NCI-H2107 (cell line): Measurements from ENCODE around the gene LRRC4C.

Source experiments
- DNase-seq: peaks from one replicate; lab custom pipeline; 2025; lab: John Stamatoyannopoulos, UW

Gene LRRC4C

DNA sequence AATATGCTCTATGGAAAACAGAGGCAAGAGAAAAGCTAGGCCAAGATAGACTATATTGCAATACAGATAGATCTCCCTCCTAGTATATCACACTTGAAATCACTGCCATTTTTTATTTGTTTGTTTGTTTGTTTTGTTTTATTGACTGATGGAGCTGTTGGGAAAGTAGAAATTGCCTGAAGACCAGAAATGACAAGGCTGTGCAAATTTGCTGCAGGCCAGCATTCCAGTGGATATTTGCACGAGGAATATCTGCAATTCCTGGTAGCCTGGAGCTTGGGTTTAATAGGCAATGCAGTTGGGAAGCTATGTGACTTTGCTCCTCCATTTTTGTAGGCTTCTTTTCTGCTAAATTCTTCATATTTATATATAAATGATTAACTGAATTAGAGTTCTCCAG, 991.7 kb downstream of the LRRC4C start:
- DNase-seq: no peak

- DNase-seq: no peak
These were observed 1014.1 kb downstream of the LRRC4C start for GRCh38 chr11:40445391-40445790.

DNA sequence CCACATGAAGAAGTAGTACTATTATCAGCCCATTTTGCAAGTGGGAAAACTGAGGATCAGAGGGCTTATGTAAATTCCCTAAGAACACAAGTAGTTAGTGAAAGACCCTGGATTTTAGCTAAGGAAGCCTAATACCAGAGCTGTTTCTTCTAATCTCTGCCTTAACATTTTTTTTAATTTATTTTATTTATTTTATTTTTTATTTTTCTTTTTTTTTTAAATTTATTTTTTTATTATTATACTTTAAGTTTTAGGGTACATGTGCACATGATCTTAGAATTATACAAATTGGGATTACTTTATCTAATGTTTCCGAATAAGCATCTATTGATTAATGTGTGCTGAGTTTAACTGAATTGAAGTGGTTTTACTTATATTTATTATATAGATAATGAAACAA, 1015.3 kb downstream of the LRRC4C start:
- no peak for DNase-seq

DNA sequence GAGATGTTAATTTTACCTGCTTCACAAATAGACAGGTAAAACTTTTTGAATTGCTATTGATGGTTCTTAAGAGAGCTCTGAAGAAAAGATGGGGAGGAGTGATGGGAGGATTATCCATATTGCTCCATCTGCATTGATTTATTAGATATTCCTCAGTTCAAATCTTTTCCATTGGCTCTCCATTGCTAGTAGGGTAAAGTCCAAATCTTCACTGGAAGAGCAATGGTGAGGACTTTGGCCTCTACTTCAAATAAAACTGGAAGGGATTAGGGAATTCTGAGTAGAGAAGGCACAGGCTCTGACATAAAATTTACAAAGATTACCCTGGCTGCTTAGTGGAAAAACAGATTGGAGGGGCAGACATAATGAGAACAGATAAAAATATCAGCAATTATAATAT, 1024.1 kb downstream of the LRRC4C start:
- DNase-seq: no peak

- DNase-seq: no peak
These were observed 1024.5 kb downstream of the LRRC4C start for GRCh38 chr11:40434926-40435325.

- DNase-seq: no peak
These were observed 1027.1 kb downstream of the LRRC4C start for GRCh38 chr11:40432358-40432757.

DNA sequence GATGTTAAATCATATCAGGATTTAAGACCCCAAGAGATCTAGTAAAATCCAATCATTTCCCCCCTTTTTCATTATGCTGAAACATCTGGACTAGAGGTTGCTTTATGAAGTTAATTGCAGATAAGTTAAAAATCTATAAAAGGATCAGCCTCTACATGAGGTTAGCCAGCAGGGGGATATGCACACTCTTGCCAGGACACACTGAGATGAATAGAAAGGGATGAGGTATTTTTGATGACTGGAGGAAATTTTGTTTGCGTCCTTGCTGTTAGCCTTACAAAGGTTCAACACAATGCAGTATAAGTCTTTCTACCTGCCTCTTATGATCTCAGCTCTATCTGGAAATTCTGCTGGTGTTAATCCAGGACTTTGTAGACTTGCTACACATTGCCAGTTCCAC, 1034.3 kb downstream of the LRRC4C start:
- DNase-seq: no peak

- DNase-seq: no peak
These were observed 1038.1 kb downstream of the LRRC4C start for GRCh38 chr11:40421208-40421981.

DNA sequence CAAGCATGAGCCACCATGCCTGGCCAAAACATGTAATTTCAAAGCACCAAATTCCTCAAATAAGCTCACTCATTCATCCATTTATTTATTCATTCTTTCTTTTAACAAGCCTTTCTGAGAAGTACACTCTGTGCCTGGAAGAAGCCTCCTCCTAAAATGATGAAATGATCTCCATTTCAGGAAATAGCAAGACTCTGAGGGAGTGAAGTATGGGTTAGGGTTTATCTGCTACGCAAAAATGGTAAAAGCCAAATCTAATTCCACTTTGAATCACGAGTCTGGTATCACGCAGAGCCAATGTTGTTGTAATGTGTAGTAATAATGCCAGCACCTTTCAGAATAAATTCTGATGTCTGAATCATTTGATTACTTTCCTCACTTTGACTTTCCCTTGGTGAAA, 1041.8 kb downstream of the LRRC4C start:
- DNase-seq: no peak

GRCh38 chr11:40407355-40407754, 1052.1 kb downstream of the LRRC4C start:
- no peak for DNase-seq

- no peak for DNase-seq
These were observed 1053.8 kb downstream of the LRRC4C start for GRCh38 chr11:40405614-40406013.

- DNase-seq: no peak
These were observed 1056.1 kb downstream of the LRRC4C start for GRCh38 chr11:40403321-40403720.

DNA sequence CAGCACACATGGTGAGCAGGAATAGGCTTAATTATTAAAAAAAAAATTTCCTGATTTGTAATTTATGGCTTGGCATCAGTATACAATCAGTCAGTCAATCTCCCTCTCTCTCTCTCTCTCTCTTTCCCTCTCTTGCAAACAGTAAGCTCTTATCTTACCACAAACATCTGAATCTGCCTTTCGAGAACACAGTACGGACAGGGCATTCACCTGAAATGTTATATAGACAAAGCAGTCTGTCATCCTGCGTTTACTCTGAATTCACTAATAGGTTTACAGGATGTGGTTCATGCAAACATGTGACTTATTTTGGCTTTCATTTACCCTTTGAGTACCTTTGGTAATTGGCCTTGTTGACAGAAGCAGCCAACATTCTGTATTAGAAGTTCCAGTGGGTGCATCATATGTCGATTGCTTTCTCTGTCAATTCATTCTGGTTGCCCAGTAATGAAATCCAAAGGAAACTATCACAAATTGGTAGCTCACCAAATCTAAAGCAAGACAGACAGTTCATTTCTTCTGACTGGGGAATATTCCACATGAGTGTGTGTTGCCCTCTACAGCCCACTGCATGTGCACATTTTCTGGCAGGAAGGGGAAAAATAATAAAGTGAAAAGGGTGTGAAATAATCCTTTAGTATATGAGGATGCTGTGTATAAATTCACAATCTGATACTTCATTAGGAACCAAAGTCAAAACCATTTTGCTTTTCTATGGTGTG, 1058.2 kb downstream of the LRRC4C start:
- DNase-seq: no peak

- no peak for DNase-seq
These were observed 1062.3 kb downstream of the LRRC4C start for GRCh38 chr11:40397141-40397540.

GRCh38 chr11:40393511-40393910, 1065.9 kb downstream of the LRRC4C start:
- no peak for DNase-seq

DNA sequence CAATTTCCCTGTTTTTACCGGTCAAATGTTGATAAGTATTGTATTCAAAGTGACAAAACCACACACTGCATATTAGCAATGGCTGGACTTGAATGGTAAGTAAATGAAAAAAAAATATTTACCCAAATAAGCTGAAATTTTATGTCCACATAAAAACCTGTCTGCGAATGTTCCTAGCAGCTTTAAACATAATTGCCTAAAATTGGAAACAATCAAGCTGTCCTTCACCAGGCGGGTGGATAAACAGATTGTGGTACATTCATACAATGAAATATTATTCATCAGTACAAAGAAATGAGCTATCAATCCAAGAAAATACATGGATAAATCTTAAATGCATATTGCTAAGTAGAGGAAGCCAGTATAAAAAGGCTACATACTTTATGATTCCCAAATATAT, 1067.8 kb downstream of the LRRC4C start:
- no peak for DNase-seq

GRCh38 chr11:40388097-40388818, 1071.2 kb downstream of the LRRC4C start:
- DNase-seq: no peak

DNA sequence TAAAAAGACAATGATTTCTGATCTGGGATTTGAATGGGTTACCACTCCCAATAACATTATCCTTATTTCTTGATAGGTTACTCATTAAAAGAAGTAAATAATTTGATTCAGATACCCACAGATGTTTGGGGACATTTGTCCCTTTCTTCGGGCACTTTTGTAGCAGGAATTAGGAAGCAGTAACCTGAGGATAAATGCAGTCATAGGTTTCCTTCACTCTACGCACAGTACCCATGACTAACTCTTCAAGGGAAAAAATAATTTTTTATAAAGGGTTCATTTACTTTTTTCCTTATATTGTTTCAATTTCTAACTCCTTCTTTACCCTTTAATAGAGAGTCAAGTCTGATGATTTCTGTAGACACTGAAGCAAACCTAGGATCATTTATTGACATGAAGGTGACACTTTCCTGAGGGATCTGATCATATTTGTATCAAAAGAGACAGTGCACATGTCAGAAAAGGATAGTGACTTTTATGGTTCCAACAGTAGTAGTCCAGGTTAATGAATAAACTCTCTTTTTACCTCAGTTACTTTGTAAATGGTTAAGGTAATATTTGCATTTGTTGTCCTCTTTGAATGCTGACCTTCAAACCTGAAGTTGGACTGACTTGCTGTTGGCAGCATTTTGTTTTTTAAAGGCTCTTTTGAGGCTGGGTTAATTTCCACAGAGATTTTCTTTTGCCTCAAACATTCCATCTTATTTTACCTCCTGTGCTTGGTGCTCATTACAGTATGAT, 1072.0 kb downstream of the LRRC4C start:
- no peak for DNase-seq

DNA sequence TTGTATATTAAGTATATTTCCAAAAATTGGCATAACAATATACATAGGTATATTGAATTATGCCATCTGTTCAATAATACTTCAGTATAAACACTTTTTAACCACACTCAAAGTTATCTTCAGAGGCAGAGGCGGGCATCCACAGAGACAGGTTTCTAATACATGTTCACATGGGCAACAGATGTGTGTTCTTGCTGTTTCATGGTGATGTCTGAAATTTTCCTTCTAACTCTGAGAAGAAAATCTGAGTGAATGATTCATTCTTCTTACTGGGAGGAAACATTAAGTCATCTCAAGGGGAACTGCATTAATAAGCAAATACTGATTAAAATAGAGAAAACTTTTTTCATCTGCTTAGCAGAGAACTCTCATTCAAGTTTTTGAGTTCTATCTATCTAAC, 1074.5 kb downstream of the LRRC4C start:
- no peak for DNase-seq

GRCh38 chr11:40381481-40381880, 1078.0 kb downstream of the LRRC4C start:
- no peak for DNase-seq

- DNase-seq: no peak
These were observed 1078.6 kb downstream of the LRRC4C start for GRCh38 chr11:40380835-40381234.

DNA sequence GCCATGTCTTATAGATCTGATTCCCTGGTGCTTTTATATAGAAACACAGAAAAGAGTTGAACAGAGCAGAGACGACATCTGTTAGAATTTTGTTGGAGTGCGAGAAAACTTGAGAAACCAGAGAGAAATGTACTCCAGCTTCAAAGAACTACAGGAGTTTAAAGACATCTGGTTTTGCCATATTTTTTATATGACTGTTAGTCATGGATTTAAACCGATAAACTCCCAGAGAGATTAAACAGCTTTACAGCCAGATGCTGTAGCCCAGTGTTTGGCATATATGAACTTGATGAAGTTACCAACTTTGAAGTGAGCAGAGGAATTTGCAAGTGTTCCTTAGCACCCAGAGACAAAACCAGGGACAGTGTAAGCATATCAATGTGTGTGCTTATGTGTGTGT, 1083.1 kb downstream of the LRRC4C start:
- no peak for DNase-seq
